WTC11 (cell line): ENCODE measurements around the gene KLHL29. TPM values are rescaled to one million over a fixed set of nuclear protein-coding genes. Genes with fewer than 3 reads are reported as not detected.

Experiments
- ATAC-seq: fragments of 200-7000 bp; cut with Tn5 transposase; 2 replicates; pipeline ENCODE4 v1.10.0; 2021; ENCODE audit warnings: mild to moderate bottlenecking, moderate library complexity
- CTCF ChIA-PET: fragments of 300-600 bp; sonication (Branson Sonifier 250); formaldehyde crosslinking; loops from one replicate; lab custom pipeline; 2021; ENCODE audit warnings: antibody characterized with exemption; lab: Charles Lee
- POLR2A ChIA-PET: fragments of 350-600 bp; sonication (Branson Sonifier 250); formaldehyde crosslinking; loops from one replicate; lab custom pipeline; 2021; ENCODE audit warnings: antibody characterized with exemption; lab: Charles Lee
- DNase-seq: peaks from one replicate; pipeline ENCODE4 v3.0.0; 2021; ENCODE audit warnings: low spot score
- H3K27ac Mint-ChIP-seq: 2 replicates; pipeline ENCODE4 v1.8.0; 2021; ENCODE audit warnings: mixed read lengths
- H3K27me3 Mint-ChIP-seq: 2 replicates; pipeline ENCODE4 v1.8.0; 2021; ENCODE audit warnings: low read depth, mild to moderate bottlenecking, moderate library complexity, mixed read lengths
- H3K36me3 Mint-ChIP-seq: 2 replicates; pipeline ENCODE4 v1.8.0; 2021; ENCODE audit warnings: mixed read lengths
- H3K4me1 Mint-ChIP-seq: 2 replicates; pipeline ENCODE4 v1.8.0; 2022; ENCODE audit warnings: mixed read lengths
- H3K4me3 Mint-ChIP-seq: 2 replicates; pipeline ENCODE4 v1.8.0; 2021; ENCODE audit warnings: mild to moderate bottlenecking, moderate library complexity, mixed read lengths
- H3K9me3 Mint-ChIP-seq: 2 replicates; pipeline ENCODE4 v1.8.0; 2021; ENCODE audit warnings: mixed read lengths
- CREB1 ChIP-seq: sonication (generic); formaldehyde crosslinking; IDR thresholded peaks from 2 replicates; pipeline ENCODE4 v1.8.0; 2023; ENCODE audit warnings: mild to moderate bottlenecking, missing genetic modification reagents
- E2F1 ChIP-seq: sonication (generic); formaldehyde crosslinking; IDR thresholded peaks from 2 replicates; pipeline ENCODE4 v1.8.0; 2022; ENCODE audit warnings: mild to moderate bottlenecking, missing genetic modification reagents
- E2F4 ChIP-seq: sonication (generic); formaldehyde crosslinking; IDR thresholded peaks from 2 replicates; pipeline ENCODE4 v1.8.1; 2022; ENCODE audit warnings: low read depth, mild to moderate bottlenecking, moderate library complexity, missing genetic modification reagents, borderline replicate concordance
- ELF4 ChIP-seq: sonication (generic); formaldehyde crosslinking; IDR thresholded peaks from 2 replicates; pipeline ENCODE4 v1.8.1; 2022; ENCODE audit warnings: low read depth, mild to moderate bottlenecking, moderate library complexity, missing genetic modification reagents
- FOXJ3 ChIP-seq: sonication (generic); formaldehyde crosslinking; IDR thresholded peaks from 2 replicates; pipeline ENCODE4 v1.9.0; 2021; ENCODE audit warnings: missing genetic modification reagents, mild to moderate bottlenecking, borderline replicate concordance
- HMGA2 ChIP-seq: fragments of 250-450 bp; sonication (Bioruptor Pico); IDR thresholded peaks from 2 replicates; pipeline ENCODE4 v1.4.0; 2021; ENCODE audit warnings: mild to moderate bottlenecking, moderate library complexity
- IRF1 ChIP-seq: sonication (generic); formaldehyde crosslinking; IDR thresholded peaks from 2 replicates; pipeline ENCODE4 v1.8.0; 2023; ENCODE audit warnings: missing genetic modification reagents
- IRF2 ChIP-seq: sonication (generic); formaldehyde crosslinking; IDR thresholded peaks from 2 replicates; pipeline ENCODE4 v1.8.0; 2022; ENCODE audit warnings: low read depth, missing genetic modification reagents, borderline replicate concordance
- JUN ChIP-seq: sonication (generic); formaldehyde crosslinking; IDR thresholded peaks from 2 replicates; pipeline ENCODE4 v1.8.0; 2023; ENCODE audit warnings: mild to moderate bottlenecking, missing genetic modification reagents
- KAT7 ChIP-seq: sonication (generic); formaldehyde crosslinking; IDR thresholded peaks from 2 replicates; pipeline ENCODE4 v1.8.1; 2023; ENCODE audit warnings: missing genetic modification reagents, mild to moderate bottlenecking, borderline replicate concordance
- NR2C2 ChIP-seq: sonication (generic); formaldehyde crosslinking; IDR thresholded peaks from 2 replicates; pipeline ENCODE4 v1.8.0; 2022; ENCODE audit warnings: mild to moderate bottlenecking, missing genetic modification reagents
- RORB ChIP-seq: fragments of 250-450 bp; sonication (Bioruptor Pico); IDR thresholded peaks from 2 replicates; pipeline ENCODE4 v1.9.0; 2021; ENCODE audit warnings: mild to moderate bottlenecking
- SMAD3 ChIP-seq: sonication (generic); formaldehyde crosslinking; IDR thresholded peaks from 2 replicates; pipeline ENCODE4 v1.8.0; 2022; ENCODE audit warnings: missing genetic modification reagents, mild to moderate bottlenecking, borderline replicate concordance
- SP1 ChIP-seq: sonication (generic); formaldehyde crosslinking; conservative IDR thresholded peaks from 2 replicates; pipeline ENCODE4 v1.8.1; 2022; ENCODE audit warnings: missing genetic modification reagents
- TEAD1 ChIP-seq: sonication (generic); formaldehyde crosslinking; IDR thresholded peaks from 2 replicates; pipeline ENCODE4 v1.8.0; 2022; ENCODE audit warnings: mild to moderate bottlenecking, missing genetic modification reagents
- ZNF219 ChIP-seq: sonication (generic); formaldehyde crosslinking; IDR thresholded peaks from 2 replicates; pipeline ENCODE4 v1.8.0; 2023; ENCODE audit warnings: missing genetic modification reagents, mild to moderate bottlenecking, borderline replicate concordance
- ZNF263 ChIP-seq: sonication (generic); formaldehyde crosslinking; IDR thresholded peaks from 2 replicates; pipeline ENCODE4 v1.8.1; 2022; ENCODE audit warnings: low read depth, mild to moderate bottlenecking, moderate library complexity, missing genetic modification reagents
- total RNA-seq: library from RNA; stranded (reverse); gene quantifications from 3 replicates; pipeline ENCODE4 v1.2.3, GENCODE V29; 2021
- TF ChIP-seq, protein P1 (sequence below): fragments of 250-450 bp; sonication (Bioruptor Pico); IDR thresholded peaks from 2 replicates; pipeline ENCODE4 v1.9.0; 2021; ENCODE audit warnings: mild to moderate bottlenecking
- TF ChIP-seq, protein P2 (sequence below): fragments of 250-450 bp; sonication (Bioruptor Pico); IDR thresholded peaks from 2 replicates; pipeline ENCODE4 v1.9.0; 2021; ENCODE audit warnings: moderate library complexity, mild to moderate bottlenecking, inconsistent platforms, borderline replicate concordance
- TF ChIP-seq, protein P3 (sequence below): sonication (generic); formaldehyde crosslinking; IDR thresholded peaks from 2 replicates; pipeline ENCODE4 v1.8.1; 2023; ENCODE audit warnings: mild to moderate bottlenecking, missing genetic modification reagents, borderline replicate concordance
- TF ChIP-seq, protein P4 (sequence below): sonication (generic); formaldehyde crosslinking; IDR thresholded peaks from 2 replicates; pipeline ENCODE4 v1.8.1; 2022; ENCODE audit warnings: low read depth, missing genetic modification reagents, borderline replicate concordance
- TF ChIP-seq, protein P5 (sequence below): fragments of 200-600 bp; IDR thresholded peaks from 2 replicates; pipeline ENCODE4 v1.8.0; 2022; ENCODE audit warnings: antibody characterized with exemption

Gene KLHL29
- total RNA-seq, 1 experiment from 2014 or later = 7.1 TPM

GRCh38 chr2:23499439-23499838, 114.5 kb downstream of the KLHL29 start:
- Mint-ChIP-seq H3K36me3 (no peaks in the 10 kb centered on the region), H3K4me1 (peaks cover 47% of the 10 kb centered on the region)

GRCh38 chr2:23500836-23501235, 115.9 kb downstream of the KLHL29 start:
- no peak for ATAC-seq
- TF ChIP-seq TEAD1 (no peak), IRF2 (CRISPR knock-in tag) (no peak), ZNF263 (no peak), RORB (CRISPR knock-in tag) (no peak), IRF1 (no peak), NR2C2 (CRISPR knock-in tag) (no peak), ELF4 (CRISPR knock-in tag) (no peak), HMGA2 (CRISPR knock-in tag) (no peak)
- TF ChIP-seq, protein P1, sequence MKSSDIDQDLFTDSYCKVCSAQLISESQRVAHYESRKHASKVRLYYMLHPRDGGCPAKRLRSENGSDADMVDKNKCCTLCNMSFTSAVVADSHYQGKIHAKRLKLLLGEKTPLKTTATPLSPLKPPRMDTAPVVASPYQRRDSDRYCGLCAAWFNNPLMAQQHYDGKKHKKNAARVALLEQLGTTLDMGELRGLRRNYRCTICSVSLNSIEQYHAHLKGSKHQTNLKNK (CRISPR knock-in tag) = no peak
- TF ChIP-seq, protein P2, sequence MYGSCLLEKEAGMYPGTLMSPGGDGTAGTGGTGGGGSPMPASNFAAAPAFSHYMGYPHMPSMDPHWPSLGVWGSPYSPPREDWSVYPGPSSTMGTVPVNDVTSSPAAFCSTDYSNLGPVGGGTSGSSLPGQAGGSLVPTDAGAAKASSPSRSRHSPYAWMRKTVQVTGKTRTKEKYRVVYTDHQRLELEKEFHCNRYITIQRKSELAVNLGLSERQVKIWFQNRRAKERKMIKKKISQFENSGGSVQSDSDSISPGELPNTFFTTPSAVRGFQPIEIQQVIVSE (CRISPR knock-in tag) = no peak
- TF ChIP-seq, protein P3, sequence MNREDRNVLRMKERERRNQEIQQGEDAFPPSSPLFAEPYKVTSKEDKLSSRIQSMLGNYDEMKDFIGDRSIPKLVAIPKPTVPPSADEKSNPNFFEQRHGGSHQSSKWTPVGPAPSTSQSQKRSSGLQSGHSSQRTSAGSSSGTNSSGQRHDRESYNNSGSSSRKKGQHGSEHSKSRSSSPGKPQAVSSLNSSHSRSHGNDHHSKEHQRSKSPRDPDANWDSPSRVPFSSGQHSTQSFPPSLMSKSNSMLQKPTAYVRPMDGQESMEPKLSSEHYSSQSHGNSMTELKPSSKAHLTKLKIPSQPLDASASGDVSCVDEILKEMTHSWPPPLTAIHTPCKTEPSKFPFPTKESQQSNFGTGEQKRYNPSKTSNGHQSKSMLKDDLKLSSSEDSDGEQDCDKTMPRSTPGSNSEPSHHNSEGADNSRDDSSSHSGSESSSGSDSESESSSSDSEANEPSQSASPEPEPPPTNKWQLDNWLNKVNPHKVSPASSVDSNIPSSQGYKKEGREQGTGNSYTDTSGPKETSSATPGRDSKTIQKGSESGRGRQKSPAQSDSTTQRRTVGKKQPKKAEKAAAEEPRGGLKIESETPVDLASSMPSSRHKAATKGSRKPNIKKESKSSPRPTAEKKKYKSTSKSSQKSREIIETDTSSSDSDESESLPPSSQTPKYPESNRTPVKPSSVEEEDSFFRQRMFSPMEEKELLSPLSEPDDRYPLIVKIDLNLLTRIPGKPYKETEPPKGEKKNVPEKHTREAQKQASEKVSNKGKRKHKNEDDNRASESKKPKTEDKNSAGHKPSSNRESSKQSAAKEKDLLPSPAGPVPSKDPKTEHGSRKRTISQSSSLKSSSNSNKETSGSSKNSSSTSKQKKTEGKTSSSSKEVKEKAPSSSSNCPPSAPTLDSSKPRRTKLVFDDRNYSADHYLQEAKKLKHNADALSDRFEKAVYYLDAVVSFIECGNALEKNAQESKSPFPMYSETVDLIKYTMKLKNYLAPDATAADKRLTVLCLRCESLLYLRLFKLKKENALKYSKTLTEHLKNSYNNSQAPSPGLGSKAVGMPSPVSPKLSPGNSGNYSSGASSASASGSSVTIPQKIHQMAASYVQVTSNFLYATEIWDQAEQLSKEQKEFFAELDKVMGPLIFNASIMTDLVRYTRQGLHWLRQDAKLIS (CRISPR knock-in tag) = no peak

More at GRCh38 chr2:23499439-23499838, 114.5 kb downstream of the KLHL29 start:
- Mint-ChIP-seq H3K27ac (no peak overlapping the region), H3K27me3 (no peaks in the 10 kb centered on the region)
- DNase-seq = no peak
- TF ChIP-seq FOXJ3 (CRISPR knock-in tag) = no peak
- TF ChIP-seq ZNF219 (CRISPR knock-in tag) = no peak
- no peak for TF ChIP-seq E2F1 (CRISPR knock-in tag)
- no peak for TF ChIP-seq CREB1
- TF ChIP-seq, protein P4, sequence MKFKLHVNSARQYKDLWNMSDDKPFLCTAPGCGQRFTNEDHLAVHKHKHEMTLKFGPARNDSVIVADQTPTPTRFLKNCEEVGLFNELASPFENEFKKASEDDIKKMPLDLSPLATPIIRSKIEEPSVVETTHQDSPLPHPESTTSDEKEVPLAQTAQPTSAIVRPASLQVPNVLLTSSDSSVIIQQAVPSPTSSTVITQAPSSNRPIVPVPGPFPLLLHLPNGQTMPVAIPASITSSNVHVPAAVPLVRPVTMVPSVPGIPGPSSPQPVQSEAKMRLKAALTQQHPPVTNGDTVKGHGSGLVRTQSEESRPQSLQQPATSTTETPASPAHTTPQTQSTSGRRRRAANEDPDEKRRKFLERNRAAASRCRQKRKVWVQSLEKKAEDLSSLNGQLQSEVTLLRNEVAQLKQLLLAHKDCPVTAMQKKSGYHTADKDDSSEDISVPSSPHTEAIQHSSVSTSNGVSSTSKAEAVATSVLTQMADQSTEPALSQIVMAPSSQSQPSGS = no peak
- no peak for TF ChIP-seq KAT7 (CRISPR knock-in tag)
- no peak for TF ChIP-seq IRF2 (CRISPR knock-in tag)
- TF ChIP-seq ELF4 (CRISPR knock-in tag) = no peak
- TF ChIP-seq SP1 (CRISPR knock-in tag) = no peak
- TF ChIP-seq SMAD3 (CRISPR knock-in tag) = no peak
- TF ChIP-seq E2F4 (CRISPR knock-in tag) = no peak
- TF ChIP-seq, protein P5, sequence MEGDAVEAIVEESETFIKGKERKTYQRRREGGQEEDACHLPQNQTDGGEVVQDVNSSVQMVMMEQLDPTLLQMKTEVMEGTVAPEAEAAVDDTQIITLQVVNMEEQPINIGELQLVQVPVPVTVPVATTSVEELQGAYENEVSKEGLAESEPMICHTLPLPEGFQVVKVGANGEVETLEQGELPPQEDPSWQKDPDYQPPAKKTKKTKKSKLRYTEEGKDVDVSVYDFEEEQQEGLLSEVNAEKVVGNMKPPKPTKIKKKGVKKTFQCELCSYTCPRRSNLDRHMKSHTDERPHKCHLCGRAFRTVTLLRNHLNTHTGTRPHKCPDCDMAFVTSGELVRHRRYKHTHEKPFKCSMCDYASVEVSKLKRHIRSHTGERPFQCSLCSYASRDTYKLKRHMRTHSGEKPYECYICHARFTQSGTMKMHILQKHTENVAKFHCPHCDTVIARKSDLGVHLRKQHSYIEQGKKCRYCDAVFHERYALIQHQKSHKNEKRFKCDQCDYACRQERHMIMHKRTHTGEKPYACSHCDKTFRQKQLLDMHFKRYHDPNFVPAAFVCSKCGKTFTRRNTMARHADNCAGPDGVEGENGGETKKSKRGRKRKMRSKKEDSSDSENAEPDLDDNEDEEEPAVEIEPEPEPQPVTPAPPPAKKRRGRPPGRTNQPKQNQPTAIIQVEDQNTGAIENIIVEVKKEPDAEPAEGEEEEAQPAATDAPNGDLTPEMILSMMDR = no peak
- TF ChIP-seq JUN = no peak
- TF ChIP-seq, protein P1 (CRISPR knock-in tag) = no peak
- TF ChIP-seq, all 79 proteins: peak for 0
- CTCF ChIA-PET = interaction anchor here (0.6 kb wide), 1 partner anchor 68 kb away, joined by 3 read pairs; no protein-coding TSS in a partner anchor
- no peak for ATAC-seq
- POLR2A ChIA-PET = no interaction called here
- no peaks in the 10 kb centered on the region for H3K9me3 Mint-ChIP-seq
- H3K4me3 Mint-ChIP-seq = no peak overlapping the region

More at GRCh38 chr2:23500836-23501235, 115.9 kb downstream of the KLHL29 start:
- Mint-ChIP-seq H3K27me3 (no peaks in the 10 kb centered on the region; the same call in 1 of the 2 replicates), H3K27ac (no peak overlapping the region), H3K4me1 (peaks cover 44% of the 10 kb centered on the region), H3K36me3 (no peaks in the 10 kb centered on the region), H3K4me3 (no peak overlapping the region), H3K9me3 (no peaks in the 10 kb centered on the region)
- no peak for DNase-seq
- ChIA-PET CTCF (no interaction called here), POLR2A (no interaction called here)
